NCI-H446 (cell line): ENCODE measurements around the gene SLC2A10.
A peak's percentile ranks its signal among the peaks of the same experiment; 100 is the strongest.

Experiments used
- DNase-seq, 2 experiments: peaks; one replicate each; lab custom pipeline; 2025; lab: John Stamatoyannopoulos, UW

The SLC2A10 gene

DNA sequence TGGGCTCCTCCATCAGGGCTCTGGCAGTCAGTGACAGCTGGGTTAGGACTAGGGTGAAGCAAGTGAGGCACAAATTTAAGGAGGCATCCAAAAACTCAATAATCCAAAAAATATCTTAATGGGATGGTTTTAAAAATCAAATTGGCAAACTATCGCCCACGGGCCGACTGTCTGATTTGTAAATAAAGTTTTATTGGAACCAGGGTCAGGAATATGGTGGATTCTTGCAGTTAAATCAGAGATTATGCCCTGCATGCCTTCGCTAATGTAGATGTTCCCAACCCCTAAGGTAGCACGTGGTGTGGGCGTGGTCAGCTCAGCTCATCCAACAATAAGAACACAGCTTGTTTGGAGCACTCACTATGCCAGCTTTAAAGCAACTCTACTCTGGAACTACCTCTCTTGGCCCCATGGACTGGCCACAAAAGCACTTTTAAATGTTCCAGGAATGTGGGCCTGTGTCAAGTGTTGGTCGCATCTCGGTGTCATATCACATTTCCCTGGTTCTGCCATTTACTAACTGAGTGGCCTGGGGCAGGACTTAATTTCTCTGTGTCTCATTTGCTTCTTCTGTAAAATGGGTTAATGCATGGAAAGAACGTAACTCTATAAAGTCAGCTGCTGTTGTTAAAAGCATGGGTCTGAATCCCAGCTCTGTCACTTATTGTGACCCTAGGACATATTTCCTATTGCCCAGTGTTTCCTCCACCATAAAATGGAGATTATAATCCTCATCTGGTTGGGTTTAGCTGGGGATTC, 27.2 kb upstream of the SLC2A10 start:
- no peak for DNase-seq

DNA sequence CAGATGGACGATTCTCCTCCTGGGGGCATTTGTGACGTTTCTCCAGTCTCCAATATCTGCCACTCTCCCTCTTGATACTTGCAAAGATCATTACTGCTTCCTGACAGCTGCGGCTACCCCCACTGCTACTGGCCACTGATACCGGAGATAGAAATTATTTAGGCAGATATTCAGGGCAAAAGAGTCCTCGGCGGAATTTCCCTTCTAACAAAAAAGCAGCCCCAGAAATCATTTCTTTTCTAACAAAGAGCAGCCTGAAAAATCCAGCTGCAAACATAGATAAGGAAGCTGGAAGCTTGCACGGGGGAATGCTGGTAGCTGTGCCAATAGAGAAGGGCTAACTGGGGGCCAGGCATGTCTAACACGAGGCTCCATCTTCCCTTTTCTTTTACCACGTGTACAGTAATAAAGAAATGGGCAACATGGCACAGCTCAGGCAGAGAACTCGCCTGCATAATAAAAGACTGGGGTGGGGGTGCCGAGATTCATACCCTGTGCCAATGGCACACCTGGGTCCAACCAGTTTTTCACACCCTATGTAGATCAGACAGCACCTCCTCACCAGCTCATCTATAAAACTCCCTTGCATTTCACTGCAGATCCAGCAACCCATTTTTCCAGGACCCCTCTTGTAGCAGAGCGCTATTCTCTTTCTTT, 26.3 kb upstream of the SLC2A10 start:
- no peak for DNase-seq

DNA sequence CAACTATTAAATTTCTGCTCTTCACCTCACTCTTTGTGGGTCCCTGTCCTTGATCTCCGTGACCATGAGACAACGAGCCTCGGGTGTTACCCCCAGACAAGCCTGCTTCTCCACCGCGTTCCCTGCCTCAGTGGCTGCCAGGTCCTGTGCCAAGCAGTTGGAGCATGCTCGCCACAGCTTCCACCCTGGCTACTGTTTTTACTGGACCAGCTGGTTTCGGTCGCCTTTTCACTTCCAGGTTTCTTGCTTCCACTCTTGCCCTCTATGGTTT, 25.8 kb upstream of the SLC2A10 start:
- no peak for DNase-seq

DNA sequence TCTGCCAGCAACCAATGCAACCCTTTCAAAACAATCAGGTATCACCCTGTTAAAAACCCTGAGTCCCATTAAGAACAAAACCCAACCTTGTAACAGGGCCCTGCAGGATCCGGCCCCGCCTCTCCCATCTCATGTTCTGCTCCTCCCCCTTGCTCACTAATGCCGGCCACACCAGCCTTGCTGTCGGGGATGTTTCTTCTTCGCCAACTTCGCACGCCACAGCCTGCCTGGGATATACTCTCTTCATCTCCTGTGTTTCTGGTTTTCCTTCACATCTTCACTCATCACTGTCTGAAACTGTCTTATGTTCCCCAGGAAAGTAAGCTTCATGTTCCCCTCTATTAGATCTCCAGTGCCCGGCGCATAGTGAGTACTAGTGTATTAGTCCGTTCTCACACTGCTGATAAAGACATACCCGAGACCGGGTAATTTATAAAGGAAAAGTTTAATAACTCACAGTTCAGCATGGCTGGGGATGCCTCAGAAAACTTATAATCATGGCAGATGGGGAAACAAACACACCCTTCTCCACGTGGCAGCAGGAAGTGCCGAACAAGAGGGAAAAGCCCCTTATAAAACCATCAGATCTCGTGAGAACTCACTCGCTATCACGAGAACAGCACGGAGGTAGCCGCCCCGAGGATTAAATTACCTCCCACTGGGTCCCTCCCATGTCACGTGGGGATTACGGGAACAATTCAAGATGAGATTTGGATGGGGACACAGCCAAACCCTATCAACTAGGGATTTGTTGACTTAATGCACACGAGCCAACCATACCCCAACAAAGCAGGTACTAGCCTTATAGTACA, 25.3 kb upstream of the SLC2A10 start:
- DNase-seq = no peak

DNA sequence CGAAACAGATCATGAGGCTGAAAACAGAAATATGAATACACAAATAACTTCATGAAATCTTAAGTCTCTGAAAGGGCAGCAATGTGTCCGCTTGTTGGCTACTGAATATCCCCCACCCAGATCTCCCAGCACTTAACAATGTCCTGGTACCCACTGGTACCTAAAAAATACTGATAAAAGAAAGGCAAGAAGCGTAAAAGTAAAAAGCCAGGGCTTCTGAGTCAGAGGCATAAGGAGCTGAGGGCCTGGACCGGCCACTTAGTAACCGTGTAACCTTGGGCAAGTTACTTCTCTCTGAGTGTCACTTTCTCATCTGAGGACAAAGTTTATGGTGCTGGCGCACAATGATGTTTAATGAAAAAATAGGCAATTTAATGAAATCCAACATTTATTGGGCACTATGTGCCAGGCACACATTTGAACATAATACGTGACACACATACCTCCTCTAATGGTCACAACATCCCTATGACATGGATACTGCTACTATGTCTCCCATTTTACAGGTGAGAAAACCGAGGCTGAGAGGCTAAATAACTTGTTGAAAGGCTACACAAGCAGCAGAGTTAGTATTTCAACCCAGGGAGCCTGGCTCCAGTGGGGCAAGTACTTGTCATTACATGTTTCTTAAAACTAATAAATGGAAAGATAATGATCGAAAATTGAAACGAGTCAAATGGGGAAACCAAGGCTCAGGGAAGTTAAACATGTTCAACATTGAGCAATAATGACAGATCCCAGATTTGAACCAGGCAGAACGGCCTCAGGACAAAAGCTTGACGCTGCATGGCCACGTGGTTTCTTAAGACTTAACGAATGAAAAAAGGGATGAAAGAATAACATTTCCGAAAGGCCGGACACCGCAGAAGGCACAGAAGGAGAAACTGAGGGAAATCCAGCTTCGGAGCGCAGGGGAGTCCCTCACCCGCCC, 21.0 kb upstream of the SLC2A10 start:
- peak; percentile 39 to 54 for DNase-seq

DNA sequence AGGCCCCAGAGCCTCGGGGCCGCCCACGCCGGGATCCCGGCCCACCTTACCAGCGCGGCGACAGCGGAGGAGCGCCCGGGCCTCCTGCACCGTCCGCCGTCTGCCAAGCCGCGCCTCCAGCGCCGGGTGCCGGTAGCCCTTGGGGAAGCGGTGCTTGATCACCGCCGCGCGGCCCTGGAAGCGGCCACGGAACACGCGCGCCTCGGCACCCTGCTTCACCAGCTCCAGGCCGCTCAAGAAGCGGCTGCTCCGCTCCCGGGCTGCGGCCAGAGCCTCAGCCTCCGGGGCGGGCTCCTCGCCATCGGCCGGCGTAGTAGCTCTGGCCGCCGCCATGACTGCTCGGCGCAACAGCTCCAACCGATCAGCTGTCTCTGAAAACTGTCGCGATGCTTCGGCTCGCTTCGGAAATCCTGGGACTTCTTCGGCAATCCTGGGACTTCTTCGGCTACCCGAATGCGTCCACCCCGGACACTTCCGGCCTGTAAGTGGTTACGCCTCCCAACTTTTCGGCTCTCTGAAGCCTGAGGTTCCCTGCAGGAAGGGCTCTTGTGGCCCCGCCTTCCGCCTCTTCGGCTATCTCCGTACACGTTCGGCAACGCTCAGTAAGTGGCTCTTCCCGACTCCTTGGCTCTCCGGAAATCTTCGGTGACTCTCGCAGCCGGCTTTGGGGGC, 20.2 kb upstream of the SLC2A10 start, which contains the start of gene TP53RK:
Gene TP53RK, minus strand, starts transcription at position 363 of the 672 bp plus-strand sequence. Its CDS starts 30 bp downstream, at position 333.
- DNase-seq = peak; percentile 97 to 99

DNA sequence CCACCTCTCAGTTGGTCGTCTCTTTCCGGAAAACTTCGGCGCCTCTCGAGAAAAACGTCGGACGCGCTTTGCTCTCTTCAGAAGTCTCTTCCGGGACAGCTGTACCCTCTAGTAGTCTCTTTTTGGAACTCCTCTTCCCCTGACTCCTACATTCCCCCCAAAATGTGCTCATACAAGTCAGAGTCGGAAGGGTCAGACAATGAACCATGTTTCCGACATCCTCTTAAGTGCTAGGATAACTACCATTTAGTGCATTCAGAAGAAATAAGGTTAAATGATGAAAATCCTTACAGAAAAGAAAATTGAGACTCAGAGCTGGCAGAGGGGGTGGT, 19.7 kb upstream of the SLC2A10 start:
- DNase-seq = no peak

DNA sequence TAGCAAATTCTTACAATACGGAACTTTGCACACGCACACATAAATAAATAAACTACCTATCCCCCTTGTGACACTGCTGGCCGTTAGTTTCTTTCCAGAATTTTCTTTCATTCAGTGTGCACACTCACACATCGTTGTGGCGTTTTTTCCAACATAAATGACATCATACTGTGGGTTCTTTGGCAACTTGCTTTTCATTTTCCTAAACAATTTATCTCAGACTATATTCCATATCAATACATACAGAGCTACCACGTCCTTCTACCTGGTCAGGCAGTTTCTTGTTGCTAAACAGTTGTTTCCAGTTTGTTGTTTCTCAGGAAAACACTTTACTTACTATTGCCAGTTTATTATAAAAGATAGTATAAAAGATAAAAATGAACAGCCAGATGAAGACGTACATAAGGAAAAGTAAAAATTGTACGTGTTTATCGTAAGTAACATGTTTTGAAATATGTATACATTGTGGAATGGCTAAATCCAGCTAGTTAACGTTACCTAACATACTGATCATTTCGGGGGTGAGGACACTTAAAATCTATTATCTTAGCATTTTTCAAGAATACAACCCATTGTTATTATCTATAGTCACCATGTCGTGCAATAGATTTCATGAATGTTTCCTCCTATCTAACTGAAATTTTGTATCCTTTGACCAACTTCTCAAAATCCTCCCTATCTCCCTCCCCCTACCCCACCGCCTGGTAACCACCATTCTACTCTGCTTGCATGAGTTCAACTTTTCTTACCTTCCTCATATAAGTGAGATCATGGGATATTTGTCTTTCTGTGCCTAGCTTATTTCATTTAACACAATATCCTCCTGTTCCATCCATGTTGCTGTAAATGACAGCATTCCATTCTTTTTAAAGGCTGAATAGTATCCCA, 19.0 kb upstream of the SLC2A10 start:
- no peak for DNase-seq

DNA sequence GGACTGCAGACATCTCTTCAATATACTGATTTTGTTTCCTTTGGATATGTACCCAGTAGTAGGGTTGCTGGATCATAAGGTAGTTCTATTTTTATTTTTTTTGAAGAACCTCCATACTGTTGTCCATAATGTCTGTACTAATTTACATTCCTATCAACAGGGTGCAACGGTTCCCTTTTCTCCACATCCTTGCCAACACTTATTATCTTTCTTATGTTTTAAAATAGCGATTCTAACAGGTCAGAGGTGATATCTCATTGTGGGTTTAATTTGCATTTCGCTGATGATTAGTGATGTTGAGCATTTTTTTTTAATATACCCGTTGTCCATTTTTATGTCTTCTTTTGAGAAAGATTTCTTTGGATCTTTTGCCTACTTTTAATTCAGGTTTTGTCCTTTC, 18.3 kb upstream of the SLC2A10 start:
- DNase-seq = no peak

DNA sequence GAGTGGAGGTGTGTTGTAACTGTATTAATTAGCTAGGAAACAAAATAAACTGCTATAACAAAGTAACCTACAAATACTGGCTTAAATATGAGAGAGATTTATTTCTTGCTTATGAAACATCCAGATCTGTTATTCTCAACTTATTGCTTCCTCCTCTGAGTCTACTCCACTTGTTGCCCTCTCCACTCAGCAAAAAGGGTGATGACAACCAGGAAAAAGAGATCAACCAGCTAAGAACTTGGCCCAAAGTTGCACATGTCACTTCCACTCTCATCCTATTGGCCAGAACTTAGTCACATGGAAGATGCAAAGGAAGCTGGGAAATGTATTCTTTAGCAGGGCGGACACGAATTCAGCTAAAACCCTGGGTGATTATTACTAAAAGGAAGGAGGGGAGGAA, 15.0 kb upstream of the SLC2A10 start:
- peak in 1 of 2 experiments; percentile 69 for DNase-seq

DNA sequence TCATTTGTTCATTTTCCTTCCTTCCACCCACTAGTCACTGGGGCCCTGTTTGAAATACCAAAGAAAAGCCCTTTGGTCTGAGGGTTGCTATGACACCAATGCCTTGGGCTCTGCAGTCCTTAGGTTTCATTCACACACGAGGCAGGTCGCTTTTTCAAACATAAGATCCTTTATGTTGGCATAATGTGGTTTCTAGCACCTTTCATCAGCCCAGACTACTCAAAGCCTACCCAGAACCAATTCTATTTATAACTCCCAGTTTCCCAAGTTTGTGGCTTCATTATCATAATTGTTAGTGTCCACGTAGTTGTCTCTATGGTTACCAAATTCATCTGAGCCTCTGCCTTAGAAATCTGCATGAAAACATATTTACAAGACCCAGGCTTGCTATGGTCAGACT, 13.6 kb upstream of the SLC2A10 start:
- DNase-seq = no peak

DNA sequence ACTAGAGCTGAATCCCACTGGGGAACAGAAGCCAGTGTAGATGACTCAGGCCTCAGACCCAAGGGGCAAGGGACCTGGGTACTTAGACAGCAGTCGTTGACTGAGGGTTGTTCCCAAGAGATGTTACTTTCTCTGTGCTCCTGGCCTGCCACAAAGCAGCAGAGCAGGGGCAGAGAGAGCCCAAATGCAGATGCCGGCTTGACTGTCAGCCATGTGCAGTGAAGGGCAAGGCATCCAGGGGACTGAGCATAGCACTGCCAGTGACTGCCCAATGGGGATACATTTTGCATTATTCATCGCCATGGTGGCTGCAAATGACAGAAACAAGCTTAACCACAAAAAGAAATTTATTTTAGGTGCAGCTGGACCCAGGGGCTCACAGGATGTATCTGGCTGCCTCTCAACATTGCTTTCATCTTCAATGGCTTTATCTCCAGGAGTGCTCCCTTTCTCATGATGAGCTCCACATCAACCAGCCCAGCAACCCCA, 12.6 kb upstream of the SLC2A10 start:
- no peak for DNase-seq

DNA sequence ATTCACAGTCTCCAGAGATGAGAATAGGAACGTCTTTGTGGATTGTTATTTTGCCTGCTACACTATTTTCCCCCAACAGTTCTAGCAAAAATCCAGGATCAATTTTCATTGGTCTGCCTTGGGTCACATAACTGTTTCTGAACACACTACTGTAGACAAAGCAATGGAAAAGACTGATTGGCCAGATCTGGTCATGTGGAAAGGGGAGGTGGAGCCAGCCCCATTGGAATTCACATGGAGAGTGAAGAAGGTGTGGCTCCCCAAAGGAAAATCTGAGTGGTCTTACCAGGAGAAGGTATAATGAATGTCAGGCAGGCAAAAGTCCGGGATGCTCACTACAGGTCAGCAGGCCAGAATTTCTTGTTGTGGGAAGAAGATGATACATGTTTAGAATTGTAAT, 10.7 kb upstream of the SLC2A10 start:
- DNase-seq = no peak

DNA sequence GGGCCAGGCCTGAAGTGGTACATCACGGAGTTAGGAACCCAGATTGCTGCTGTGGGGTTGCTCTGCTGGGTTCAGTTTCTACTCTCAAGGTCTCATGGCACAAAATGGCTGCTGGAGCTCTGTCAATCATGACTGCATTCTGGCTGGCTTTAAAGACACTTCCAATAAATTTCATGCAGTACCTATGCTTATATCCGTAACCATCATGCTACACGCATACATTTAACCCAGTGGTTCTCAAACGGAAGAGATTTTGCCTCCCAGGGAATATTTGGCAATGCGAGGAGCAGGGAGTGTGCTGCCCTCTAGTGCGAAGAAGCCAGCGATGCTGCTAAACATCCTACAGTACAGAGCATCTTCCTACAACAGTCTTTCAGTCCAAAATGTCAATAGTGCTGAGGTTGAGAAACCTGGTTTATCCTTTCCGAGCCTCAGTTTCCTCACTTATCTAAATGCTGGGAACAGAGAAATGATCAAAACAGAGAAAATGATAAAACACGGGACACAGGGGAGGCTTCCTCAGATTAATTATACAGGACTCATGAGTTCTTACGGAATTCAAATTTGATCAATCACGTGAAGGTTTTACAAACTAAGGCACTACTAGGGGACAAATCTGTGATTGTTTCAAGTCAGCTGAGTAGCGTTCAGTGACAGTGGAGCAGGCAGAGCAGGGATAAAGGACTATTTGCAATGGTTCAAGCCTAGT, 9.6 kb upstream of the SLC2A10 start:
- DNase-seq = peak in 1 of 2 experiments; percentile 22

DNA sequence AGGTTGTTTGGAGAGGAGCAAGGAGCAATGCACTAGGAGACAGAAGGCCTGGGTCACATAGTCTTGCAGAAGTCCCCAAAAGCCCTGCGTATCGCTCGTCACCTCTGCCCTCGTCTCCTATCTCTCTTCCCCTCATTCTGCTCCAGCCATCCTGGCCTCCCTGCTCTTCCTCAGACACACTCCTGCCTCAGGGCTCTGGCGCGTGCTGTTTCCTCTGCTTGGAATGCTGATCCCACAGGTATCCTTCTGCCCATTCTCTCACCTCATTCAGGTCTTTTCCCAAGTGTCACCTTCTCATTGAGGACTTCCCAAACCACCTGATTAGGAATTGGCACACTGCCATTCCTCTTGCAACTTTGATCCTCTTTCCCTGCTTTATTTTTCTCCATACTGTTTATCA, 9.0 kb upstream of the SLC2A10 start:
- DNase-seq = no peak

DNA sequence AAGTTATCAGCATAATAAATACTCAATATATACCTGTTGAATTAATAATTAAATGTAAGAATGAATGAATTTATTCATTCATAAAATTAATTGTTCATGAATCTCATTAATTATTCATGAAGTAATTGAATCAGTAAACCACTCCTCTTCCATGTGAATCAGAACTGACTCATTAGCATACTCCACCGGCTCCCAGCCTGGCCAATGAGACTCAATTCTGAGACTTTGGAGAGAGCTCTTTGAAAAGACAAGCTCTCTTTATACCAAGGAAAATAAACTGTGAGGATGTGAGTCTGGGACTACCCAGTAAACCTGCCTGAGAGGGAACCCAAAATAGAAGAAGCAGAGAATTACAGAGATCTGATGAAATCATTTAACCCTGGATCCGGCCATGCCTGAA, 8.4 kb upstream of the SLC2A10 start:
- DNase-seq = no peak

DNA sequence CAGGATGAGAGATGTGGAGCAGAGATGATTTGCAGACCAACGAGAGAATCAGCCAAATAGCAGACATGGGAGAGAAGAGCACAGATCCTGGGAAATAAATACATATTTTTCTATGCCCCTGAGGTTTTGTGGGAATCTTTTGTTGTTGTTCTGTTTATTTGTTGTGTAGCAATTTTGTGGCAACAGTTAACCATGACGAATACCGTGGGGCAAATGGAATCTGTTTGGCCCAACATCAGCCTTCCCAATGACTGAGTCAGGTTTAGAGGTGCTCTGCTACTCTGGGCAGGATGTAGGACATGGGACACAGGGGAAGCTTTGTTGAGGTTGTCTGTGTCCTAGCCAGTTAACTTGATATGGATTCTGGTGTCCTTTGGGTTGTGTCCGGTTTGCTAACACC, 7.9 kb upstream of the SLC2A10 start:
- no peak for DNase-seq

DNA sequence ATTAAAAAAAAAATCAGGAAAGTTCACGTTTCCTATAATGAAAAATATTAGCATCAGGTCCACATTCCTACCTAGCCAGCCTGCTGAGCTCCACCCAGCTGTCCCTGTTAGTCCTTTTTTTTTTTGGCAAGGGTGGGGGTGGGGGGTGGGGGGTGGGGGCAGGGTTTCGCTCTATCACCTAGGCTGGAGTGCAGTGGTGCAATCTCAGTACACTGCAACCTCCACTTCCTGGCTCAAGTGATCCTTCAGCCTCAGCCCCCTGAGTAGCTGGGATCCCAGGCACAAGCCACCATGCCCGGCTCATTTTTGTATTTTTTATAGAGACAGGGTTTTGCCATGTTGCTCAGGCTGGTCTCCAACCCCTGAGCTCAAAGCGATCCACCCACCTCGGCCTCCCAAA, 7.5 kb upstream of the SLC2A10 start:
- no peak for DNase-seq

DNA sequence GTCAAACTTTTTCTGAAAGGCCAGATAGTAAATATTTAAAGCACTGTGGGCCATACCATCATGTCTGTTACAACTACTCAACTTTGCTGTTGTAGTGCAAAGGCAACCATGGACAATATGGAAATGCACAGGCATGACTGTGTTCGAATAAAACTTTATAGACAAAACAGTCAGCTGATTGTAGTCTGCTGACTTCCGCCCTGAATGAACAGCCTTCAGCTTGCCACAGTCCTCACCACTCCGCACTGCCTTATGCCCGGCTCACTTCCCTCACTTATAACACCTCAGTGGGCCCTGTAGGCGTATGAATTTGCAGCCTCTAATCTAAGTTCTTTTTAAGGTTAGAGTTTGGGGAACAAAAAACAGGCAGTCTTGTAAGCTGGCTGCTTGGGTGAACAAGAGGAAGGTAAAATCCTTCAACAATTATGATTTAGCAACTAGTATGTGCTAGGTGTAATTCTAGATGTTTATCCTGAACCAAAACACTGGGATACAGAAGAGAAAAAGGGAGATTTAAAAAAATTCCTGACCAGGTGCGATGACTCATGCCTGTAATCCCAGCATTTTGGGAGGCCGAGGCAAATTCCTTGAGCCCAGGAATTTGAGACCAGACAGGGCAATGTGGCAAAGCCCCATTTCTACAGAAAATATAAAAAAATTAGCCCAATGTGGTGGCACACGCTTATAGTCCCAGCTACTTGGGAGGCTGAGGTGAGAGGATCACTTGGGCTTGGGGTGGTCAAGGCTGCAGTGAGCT, 6.8 kb upstream of the SLC2A10 start:
- no peak for DNase-seq
